CD4-positive, alpha-beta T cell treated with Interleukin-4 for 1 hour (primary cell): Measurements from ENCODE around the gene PTPRR.

Source experiments
- DNase-seq, 2 donors: peaks; one replicate each; pipeline ENCODE4 v3.0.0-alpha.2; 2020 to 2022

The PTPRR gene

DNA sequence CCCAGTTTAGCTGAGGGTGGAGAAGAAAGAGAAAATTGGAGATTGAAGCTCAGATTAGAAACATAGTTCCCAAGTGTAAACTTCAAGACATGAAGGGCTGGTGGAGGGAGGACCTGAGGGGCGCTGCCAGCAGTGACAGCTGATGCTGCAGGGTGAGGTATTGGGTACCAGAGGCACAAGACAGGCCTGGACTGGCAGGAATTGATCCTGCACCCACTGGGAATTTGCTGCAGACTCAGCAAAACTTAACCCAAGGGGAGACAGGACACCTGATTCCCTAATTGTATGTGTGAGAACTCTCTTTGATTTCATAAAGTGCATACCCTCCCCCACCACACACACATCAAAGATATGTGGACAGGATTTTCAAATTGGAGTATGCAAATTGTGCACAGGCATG is 11.6 kb downstream of the PTPRR start:
- no peak for DNase-seq

DNA sequence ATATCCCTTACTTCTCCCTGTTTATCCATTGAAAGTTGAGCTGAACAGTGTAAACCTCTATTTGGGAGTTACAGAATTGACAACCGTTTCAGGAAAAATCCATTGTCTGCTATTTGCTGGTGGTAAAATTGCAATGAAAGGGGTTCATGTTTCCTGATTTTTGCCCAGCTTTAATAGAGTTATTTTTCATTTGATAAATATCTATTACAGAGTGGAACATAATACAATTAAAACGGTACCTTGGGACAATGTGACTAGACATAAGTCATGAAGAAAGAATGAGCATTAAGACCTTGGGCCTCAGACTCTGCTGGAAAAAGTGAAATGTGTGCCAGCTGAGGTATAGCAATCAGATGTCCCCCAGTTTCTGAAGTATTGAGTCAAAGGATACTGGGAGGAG is 13.1 kb downstream of the PTPRR start:
- no peak for DNase-seq

DNA sequence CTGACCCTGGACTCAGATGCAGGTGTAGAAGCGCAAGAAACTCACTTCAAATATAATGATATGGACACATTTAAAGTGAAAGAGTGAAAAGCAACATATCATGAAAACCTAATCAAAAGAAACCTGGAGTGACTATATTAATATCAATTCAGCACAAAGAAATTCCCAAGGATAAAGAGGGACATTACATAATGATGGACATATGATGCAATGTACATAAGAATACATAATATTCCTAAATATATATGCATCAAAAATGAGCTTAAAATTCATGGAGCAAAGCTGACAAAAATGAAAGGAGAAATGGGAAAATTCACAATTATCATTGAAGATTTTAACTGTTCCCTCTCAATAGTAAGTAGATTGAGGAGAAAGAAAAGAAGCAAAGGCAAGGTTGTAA is 24.6 kb downstream of the PTPRR start:
- no peak for DNase-seq

DNA sequence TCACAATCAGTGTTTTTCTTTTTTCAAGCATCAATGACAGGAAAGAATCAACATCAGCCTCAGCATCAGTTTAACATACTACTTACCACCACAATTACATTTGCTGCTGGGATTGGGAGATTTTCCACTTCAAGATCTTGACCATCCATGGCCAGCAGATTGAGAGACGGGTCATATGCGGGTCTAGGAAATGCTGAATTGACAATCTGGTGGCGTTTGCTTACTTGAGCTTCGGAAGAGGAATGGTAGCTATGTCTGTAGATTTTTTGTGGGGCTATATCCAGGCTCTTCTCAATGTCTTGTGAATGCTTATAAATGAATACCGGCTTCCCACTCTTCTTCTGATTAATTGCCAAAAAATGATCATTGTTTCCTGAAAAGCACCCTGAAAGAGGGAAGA is 27.9 kb downstream of the PTPRR start:
- no peak for DNase-seq

DNA sequence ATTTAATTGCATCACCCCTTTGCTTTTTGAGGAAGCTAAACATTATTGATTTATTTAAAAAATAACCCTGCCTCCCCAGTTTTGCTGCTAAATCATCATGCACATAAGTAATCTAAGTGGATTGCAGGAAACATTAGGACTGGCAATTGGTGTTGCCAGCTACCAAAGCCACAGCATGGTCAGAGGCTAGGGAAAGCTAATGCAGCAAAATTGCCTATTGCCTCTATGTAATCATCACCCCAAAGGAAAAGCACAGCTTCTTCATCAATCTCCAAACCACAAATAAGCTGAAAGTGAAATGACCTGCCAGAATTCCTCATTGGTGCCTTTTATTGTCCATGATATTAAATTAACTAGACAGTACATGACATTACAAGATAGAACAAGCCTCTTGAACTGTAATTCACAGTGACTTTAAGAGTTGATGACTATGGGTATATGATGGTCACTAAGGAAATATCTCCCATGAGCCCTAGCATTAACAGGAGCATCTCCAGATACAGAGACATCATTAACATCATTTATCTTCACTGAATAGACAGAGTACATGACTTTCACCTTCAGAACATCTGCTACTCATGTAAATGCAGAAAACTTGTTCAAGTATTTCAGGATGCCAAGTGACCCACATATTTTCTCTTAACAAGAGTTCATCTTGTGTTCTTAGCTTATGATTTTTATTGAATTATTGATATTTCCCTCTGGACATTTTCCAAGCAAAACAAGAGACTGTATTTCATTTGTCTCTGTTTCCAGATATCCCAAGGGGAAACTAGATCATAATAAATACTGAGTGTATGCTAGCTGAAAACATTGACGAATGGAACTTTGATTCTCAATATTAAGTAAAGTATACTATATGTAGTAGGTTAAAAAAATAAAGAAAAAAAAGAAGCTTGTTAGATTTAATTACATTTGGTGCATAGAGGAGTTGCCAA is 29.4 kb downstream of the PTPRR start:
- no peak for DNase-seq

DNA sequence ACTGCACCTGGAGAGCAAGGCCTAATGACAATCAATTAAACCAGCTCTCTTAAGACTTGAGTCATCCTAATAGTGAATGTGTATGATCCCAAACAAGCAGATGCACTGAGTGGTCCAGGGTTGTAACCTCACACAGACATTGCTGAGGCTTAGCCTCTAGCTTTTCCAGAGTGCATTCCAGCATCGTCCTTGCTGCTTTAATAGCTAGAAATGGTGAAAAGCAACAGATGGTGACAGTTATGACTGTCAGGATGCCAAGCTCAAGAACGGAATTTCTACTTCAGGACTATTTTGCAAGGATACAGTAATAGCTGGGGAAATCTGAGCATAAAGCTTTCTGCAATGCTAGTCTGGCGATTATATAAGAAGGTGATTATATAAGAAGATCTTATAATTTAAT is 34.6 kb downstream of the PTPRR start:
- no peak for DNase-seq

DNA sequence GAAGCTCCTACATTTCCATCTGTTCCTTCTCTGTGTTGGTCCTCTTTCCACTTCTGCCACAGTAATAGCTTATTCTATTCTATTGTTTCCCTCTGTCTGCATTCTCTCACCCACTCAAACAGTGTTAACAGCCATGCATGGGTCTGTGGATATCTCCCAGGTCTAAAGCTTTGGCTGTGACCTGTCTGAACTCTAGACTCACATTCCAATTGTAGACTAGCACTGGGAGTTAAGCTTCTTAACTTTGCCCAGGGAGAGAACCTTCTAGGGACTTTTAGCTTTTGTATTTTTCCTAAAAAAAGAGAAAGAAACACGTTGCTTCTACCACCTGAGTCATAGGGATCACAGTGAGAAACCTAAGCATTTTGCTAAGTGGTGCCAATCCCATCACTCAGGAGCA is 36.7 kb downstream of the PTPRR start:
- no peak for DNase-seq

DNA sequence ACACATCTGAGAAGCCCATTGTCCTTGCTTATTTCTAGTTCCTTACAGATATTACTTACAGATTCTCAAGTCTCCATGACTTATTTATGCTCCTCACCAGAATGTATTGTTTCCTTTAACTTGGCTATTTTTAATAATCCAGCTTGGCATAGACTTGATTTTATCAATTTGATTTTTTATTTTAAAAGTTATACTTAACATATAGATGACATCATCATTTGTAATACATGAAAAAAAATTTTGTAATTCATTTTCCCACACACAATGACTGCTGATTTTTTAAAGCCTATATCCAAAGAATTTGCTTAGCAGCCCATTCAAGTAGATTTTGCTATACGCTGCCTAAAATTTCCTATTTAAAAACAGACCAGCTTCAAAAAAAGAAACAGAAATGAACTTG is 39.8 kb downstream of the PTPRR start:
- no peak for DNase-seq

DNA sequence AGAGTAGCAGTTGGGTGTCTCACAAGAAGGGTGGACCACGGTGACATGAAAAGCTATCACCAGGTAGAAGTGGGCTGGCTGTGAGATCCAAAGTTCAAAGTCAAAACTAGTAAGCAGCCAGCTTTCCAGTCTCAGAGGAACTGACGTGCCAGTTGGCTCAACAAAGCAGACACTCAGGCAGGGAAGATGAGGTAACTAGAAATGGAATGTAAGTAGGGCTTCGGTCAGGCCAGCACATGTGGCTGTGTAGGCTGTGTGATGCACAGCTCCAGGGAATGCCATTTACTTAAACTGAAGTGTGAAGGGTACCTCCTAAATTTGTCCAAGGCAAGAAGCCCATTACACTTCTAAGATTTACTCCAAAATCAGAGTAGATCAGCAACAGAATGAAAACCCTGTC is 43.6 kb downstream of the PTPRR start:
- DNase-seq, result no peak

DNA sequence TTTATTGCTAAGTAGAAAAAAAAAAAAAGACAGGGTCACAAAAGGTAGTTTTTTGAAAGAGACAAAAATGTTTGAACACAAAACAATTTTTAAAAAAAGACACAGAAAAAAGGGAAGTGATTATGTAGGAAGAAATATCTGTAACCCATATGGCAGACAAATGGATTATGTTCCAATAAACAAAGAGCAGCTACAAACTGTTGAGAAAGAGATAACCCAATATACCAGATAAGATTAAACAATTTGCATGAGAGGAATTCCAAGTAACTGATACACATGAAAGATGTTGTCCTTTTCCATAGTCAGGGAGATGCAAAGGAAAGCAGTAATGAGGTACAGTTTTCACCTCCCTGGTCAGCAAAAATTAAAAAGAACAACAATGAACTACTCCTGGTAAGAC is 44.9 kb downstream of the PTPRR start:
- no peak for DNase-seq

DNA sequence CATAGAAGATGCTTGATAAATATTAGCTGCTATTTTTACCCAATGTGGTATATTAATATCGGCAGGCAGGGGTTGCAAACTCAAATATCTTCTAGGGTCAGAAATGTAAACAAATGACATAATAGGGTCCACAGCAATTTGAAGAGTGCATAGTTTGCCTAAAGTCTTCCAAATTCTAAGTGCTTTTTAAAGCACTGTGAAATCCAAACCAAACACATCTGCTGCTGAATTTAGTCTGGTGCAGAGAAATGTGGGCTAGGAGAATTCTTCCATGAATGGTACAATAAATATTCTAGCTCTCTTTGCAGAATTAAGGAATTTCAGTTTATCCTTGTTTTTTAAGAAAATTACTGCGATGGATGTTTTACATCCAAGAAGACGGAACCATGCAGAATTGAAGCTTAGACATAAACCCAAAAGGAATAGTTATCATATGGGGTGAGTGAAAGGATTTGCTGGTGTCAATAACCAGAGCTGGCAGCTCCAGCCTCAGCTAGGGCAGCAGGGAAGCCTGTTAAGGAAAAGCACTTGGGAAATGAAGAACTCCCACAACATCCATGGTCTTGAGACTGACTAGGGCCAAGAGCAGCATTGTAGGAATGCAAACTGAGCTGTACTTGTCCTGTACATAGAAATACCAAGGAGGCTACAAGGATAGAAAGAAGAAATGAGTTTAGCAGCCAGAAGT is 65.5 kb downstream of the PTPRR start:
- DNase-seq, result no peak

DNA sequence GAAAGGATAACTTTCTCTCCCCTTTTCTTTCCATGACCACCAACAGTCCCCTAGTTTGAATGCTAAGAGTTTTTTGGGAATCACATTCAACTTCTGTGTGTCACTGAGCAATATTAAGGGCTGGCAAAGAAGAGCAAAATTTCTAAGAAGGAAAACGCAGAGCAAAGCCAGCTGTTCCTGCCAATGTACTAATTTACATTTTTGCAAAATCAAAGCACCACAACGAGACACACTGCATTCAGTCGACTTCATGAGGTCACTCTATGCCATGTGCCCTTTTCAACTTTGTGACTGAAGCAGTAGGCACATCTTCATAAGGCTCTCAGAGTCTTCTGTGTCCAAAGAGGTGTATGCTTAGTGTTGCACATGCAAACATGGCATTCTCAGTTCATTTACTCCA is 66.4 kb downstream of the PTPRR start:
- no peak for DNase-seq

DNA sequence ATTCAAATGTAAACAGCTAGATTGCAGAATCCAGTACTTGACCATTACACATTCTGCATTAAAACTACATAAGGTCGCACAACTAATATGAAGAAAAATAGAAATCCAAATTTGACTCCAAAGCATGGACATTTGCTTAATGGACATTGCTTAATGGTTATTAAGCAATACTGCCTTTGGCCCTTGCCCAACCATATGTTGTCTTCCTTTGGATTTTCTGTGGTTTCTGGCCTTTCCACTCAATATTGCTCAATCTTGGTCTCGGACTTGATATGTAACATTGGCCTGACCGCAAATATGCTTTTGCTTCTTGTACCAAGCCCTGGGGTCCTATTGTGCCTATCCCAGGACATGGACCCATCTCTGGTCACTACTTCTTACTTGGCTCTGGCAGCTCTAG is 67.2 kb downstream of the PTPRR start:
- DNase-seq, result no peak

DNA sequence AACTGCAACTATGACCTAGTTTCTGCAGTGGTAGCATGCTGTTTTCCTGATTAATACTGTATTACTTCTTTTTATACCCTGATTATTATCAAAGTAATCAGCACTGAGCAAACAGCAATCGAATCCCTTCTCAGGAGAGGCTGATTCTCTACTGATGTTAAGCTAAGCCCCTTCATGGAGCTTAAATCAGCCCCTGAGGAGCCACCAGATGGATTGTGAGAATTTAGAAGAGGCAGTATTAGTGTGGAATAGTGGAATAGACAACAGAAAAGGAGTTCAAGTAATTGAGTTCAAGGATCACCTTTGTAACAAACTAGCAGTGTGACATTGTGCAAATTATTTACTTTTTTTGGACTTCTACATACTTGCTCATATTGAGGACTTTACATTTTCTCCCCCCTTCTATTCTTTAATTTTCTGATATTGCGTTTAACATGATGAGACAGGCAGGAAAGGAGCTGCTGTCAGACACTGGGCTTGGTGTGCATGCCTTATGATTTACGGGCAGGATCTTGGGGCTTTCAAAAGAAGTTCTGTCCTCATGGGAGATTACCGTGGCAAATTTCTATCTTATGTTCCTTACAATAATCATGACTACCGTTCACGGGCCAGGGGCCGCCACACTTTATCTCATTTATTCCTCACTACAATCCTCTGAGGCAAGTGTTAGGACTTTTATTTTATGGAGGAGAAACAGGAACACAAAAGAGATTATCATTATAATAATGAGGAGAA is 68.0 kb downstream of the PTPRR start:
- DNase-seq, result no peak

DNA sequence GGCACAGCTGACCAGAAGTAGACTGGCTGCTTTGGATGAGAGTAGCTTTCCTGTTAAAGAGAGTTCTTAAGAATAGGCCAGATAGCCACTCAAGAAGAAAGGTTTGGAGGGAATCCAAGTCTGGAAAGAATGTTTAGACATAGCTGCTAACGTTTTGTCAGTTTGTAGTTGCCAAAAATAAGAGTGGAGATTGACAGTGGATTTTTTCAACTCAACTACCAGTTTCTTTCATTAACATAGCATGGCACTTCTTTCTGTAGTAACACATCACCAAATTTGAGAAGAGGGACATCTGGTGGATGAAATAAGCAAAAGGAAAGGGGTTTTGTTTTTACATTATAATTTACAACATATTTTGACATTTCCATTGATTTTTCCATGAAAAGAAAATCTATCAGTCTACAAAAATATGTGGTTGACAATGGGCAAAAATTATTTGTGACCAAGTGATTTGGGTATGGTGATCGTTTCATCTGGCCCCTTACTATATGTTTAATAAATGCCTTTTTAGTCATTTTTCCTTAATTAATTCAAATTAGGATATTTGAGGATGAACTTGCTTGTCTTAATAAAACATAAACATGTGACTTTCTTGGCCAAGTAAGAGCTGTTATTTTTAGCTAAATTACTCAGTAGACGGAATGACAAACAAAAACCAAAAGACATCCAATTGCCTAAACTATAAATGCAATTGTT is 71.1 kb downstream of the PTPRR start:
- no peak for DNase-seq

DNA sequence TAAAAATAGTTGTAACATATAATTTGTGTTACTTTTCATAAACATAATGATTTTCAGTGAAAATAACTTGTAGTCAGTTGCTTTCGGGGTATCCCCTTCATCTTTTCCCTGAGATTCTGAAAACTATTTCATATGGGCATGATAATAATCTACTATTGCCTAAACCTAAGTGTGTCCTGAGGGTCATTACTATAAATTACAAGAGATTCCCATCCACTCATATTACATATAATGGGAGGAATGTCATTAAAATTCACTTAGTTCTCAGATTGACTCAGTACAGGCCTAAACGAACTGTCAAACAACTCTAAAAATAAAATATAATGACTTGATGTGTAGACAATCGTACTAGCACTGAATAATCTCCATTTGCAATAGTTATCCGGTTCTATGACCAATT is 72.7 kb downstream of the PTPRR start:
- DNase-seq, result no peak

DNA sequence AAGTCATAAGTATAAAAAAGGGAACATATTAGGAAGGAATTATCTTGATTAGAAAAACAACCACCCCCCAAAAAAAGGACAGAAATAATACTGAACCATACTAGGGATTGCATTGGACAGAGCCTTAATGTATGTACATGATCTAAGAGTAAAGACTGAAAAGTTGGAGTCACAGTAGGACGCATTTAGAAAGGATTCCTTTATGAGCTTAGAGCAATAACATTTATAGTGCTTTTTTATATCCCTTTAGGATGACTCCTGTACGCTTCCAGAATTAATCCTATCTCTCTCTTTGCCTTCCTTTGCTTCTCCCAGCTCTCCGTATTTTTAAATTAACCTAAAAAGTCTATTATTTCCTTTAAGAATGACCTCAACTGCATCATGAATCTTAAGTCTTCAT is 75.3 kb downstream of the PTPRR start:
- DNase-seq, result no peak

DNA sequence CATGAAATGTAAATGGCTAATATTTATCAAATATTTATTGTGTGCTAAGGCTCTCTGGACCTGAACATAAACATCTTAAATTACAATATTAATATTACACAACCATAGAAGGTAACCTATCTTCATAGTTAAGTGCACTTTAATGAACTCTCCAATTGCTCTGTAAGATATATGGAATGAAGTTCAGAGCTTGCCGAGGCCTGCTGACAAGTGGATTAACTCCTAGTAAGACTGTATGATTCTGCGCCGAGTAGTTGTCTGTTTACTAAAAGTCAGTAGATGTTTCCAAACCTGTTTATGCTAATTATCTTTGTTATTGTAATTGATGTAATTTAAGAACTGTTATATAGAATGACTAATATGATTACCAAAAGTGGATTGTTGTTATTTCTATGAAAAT is 77.2 kb downstream of the PTPRR start:
- DNase-seq, result no peak

DNA sequence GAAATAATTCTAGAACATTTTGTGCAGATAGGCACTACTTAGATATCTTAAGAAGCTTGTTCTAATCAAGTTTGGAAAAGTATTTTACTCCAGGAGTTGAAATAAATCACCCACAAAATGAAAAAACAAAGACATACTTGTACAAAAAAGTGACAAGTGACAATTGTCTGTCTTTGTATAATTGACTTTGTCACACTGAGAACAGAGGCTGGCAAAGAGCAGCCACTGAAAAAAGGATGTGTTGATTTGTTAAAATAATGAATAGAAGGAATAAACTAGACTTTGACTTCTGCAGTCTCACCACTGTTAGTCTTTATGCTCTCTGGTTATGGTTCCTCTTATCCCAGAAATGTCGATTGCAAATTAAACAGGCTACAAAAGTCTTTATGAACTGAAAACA is 77.6 kb downstream of the PTPRR start:
- DNase-seq, result no peak

DNA sequence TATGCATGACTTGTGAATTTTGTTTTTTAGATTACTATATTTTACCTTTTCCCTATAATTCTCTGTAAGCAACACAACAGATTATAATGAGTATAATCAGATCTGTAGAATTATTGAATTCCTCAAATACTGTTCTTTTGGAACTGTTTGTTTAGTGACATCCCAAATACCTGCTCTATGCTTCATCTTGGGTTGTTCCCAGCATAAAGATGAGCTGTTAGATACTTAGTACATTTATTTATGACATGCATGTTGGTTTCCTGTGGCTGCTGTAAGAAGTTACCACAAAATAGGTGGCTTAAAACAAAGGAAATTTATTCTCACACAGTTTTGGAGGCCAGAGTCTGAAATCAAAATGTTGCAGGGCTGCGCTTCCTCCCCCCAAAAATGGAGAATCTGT is 78.4 kb downstream of the PTPRR start:
- no peak for DNase-seq

DNA sequence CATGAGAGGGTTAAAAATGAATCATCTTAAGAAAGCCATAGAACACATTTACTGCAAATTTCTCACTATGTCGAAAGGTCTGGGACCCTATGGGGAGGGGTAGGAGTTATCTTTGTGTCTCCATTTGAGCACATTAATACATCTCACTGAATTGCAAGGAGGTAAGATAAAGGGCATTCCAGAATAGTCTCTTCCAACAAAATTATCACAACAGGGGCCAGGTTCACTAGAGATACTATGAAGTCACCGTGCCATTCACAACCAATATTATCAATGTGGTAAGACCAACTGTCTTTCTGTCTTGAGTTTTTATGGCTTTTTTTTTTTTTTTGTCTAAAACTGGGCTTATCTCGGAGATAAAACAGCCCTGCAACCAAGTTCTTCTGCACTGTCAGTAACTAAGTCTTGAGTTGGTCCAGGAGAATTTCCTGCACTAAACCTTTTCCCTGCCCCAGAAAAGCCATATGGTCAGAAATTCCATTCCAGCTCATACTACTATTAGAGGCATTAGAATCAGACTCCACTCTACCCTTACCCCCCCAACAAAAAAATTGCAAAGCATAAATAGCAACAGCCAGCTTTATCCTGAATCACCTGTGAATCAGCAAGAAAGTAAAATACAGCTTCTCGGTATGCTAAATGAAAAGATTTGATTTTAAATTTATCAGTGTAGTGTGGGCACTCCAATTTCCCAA is 79.7 kb downstream of the PTPRR start:
- no peak for DNase-seq

DNA sequence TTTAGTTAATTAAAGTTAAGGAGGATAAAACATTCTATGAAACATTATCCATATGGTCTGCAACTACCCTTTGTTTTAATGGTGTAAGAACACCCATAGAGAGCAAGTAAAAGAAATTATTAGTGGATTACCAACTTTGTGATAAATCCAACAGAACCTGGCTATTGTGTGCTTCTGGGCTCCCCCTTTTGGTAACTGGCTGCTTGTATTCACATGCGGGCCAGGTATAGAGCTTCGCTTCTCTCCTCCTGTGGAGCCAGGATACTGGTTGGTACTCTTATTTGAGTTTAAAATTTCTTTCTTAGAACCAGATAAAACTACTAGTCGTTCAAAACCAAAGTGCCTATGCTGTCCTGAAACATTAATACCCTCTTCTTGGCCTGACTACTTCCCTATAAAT is 81.0 kb downstream of the PTPRR start:
- DNase-seq, result no peak

DNA sequence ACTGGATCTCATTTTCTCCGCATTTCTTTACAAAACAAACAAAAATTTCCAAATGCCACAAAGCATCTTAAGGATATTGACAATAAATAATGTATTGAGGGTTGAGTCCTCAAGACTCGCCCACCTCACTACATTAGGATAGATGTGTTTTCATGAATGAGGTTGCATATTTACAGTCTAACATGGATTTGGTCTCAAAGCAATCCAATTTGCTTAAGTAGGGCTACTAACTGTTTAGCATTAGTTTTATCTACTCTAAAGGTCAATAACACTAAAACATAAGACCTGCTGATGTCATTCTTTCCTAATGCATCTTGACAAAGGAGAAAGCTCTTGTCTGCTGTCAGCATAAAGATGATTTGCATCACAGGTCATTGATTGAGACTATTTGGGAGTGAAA is 82.4 kb downstream of the PTPRR start:
- DNase-seq, result no peak
